HepG2 (cell line): ENCODE results near the gene KRTAP10-2. TPM values are rescaled to one million over a fixed set of nuclear protein-coding genes. Genes with fewer than 3 reads are reported as not detected.

Experiments used
- ATF1 ChIP-seq: IDR thresholded peaks from 2 replicates; pipeline ENCODE4 v1.6.1; 2016; ENCODE audit warnings: mild to moderate bottlenecking, control low read depth
- CENPT ChIP-seq: sonication (generic); formaldehyde crosslinking; IDR thresholded peaks from 2 replicates; pipeline ENCODE4 v1.8.0; 2022; ENCODE audit warnings: low read depth, mild to moderate bottlenecking, moderate library complexity, missing genetic modification reagents
- CREBL2 ChIP-seq: sonication (generic); formaldehyde crosslinking; IDR thresholded peaks from 2 replicates; pipeline ENCODE4 v1.8.1; 2023; ENCODE audit warnings: missing genetic modification reagents, mild to moderate bottlenecking, borderline replicate concordance
- GATAD2A ChIP-seq: IDR thresholded peaks from 2 replicates; pipeline ENCODE4 v1.6.1; 2016
- HBP1 ChIP-seq: IDR thresholded peaks from 2 replicates; pipeline ENCODE4 v1.6.1; 2016; ENCODE audit warnings: low read depth, control low read depth
- HNRNPUL1 ChIP-seq: fragments of 200-400 bp; formaldehyde crosslinking; IDR thresholded peaks from 2 replicates; pipeline ENCODE4 v1.6.1; 2017; ENCODE audit warnings: low read depth, mild to moderate bottlenecking, low read length, moderate library complexity
- MIER2 ChIP-seq: IDR thresholded peaks from 2 replicates; pipeline ENCODE4 v1.6.1; 2016; ENCODE audit warnings: missing biosample characterization, missing genetic modification reagents
- PBX3 ChIP-seq: sonication (generic); formaldehyde crosslinking; IDR thresholded peaks from 2 replicates; pipeline ENCODE4 v1.8.1; 2023; ENCODE audit warnings: missing genetic modification reagents, inconsistent platforms, borderline replicate concordance
- ZFP62 ChIP-seq: sonication (generic); formaldehyde crosslinking; IDR thresholded peaks from 2 replicates; pipeline ENCODE4 v1.4.0; 2020; ENCODE audit warnings: missing genetic modification reagents
- ZIK1 ChIP-seq: sonication (generic); formaldehyde crosslinking; IDR thresholded peaks from 2 replicates; pipeline ENCODE4 v1.5.0; 2020; ENCODE audit warnings: mild to moderate bottlenecking, low read depth, missing genetic modification reagents, borderline replicate concordance
- ZKSCAN5 ChIP-seq: sonication (generic); formaldehyde crosslinking; IDR thresholded peaks from 2 replicates; pipeline ENCODE4 v1.5.1; 2020; ENCODE audit warnings: mild to moderate bottlenecking, missing genetic modification reagents
- ZNF18 ChIP-seq: sonication (generic); formaldehyde crosslinking; IDR thresholded peaks from 2 replicates; pipeline ENCODE4 v1.8.0; 2022; ENCODE audit warnings: mild to moderate bottlenecking, missing genetic modification reagents; ENCODE audit not compliant: insufficient replicate concordance
- ZNF264 ChIP-seq: sonication (generic); formaldehyde crosslinking; IDR thresholded peaks from 2 replicates; pipeline ENCODE4 v1.4.0; 2020; ENCODE audit warnings: missing genetic modification reagents
- ZNF333 ChIP-seq: sonication (generic); formaldehyde crosslinking; IDR thresholded peaks from 2 replicates; pipeline ENCODE4 v1.4.0; 2020; ENCODE audit warnings: mild to moderate bottlenecking, missing genetic modification reagents, borderline replicate concordance
- ZNF350 ChIP-seq: sonication (generic); formaldehyde crosslinking; IDR thresholded peaks from 2 replicates; pipeline ENCODE4 v1.4.0; 2020; ENCODE audit warnings: mild to moderate bottlenecking, low read depth, missing genetic modification reagents, borderline replicate concordance
- ZNF546 ChIP-seq: sonication (generic); formaldehyde crosslinking; conservative IDR thresholded peaks from 2 replicates; pipeline ENCODE4 v1.8.1; 2023; ENCODE audit warnings: mild to moderate bottlenecking, missing genetic modification reagents
- ZNF569 ChIP-seq: sonication (generic); formaldehyde crosslinking; IDR thresholded peaks from 2 replicates; pipeline ENCODE4 v1.5.0; 2020; ENCODE audit warnings: mild to moderate bottlenecking, missing genetic modification reagents, moderate library complexity, borderline replicate concordance
- ZSCAN22 ChIP-seq: sonication (generic); formaldehyde crosslinking; IDR thresholded peaks from 2 replicates; pipeline ENCODE4 v1.4.0; 2020; ENCODE audit warnings: mild to moderate bottlenecking, missing genetic modification reagents
- ZSCAN5A ChIP-seq: sonication (generic); formaldehyde crosslinking; IDR thresholded peaks from 2 replicates; pipeline ENCODE4 v1.8.0; 2022; ENCODE audit warnings: mild to moderate bottlenecking, missing genetic modification reagents, borderline replicate concordance
- ZXDC ChIP-seq: sonication (generic); formaldehyde crosslinking; IDR thresholded peaks from 2 replicates; pipeline ENCODE4 v1.5.0; 2020; ENCODE audit warnings: mild to moderate bottlenecking, missing genetic modification reagents
- polyA plus RNA-seq, 8 experiments: library from polyadenylated mRNA; depleted of rRNA in 3 of 8; stranded (reverse) in 7 of 8; unstranded in 1 of 8; fragments of >200 nt; fragmentation: Illumina TruSeq in 4 of 8; extraction: Trizol in 4 of 8; gene quantifications; 2 replicates each; pipeline versions ENCODE4 v1.2.1 to v1.2.3, GENCODE V29; 2011 to 2016; ENCODE audit warnings: low read depth in 4 of 8, missing spikeins in 1 of 8, mixed read lengths in 1 of 8; ENCODE audit not compliant: insufficient read depth in 1 of 8
- total RNA-seq, 5 experiments: library from RNA; depleted of rRNA; stranded (reverse); fragments of >200 nt; fragmentation: Illumina TruSeq; extraction: Trizol; gene quantifications; 2 replicates each; pipeline ENCODE4 v1.2.3, GENCODE V29; 2016; ENCODE audit warnings: low read depth in 1 of 5

KRTAP10-2 gene
- total and polyA plus RNA-seq, 2 of the 13 experiments (the other 11 are each of a cell fraction or from before 2014, with no cell fraction given), result not detected

GRCh38 chr21:44506279-44507255, 44.7 kb downstream of the KRTAP10-2 start (continued):
- TF ChIP-seq ZXDC (CRISPR knock-in tag) (no peak), ZSCAN22 (CRISPR knock-in tag) (no peak), ZNF569 (no peak), ZFP62 (CRISPR knock-in tag) (no peak), CREBL2 (CRISPR knock-in tag) (no peak), ZIK1 (CRISPR knock-in tag) (no peak), ZSCAN5A (CRISPR knock-in tag) (no peak), CENPT (CRISPR knock-in tag) (no peak), HNRNPUL1 (no peak), GATAD2A (CRISPR knock-in tag) (no peak), ZKSCAN5 (CRISPR knock-in tag) (no peak), ATF1 (CRISPR knock-in tag) (no peak), MIER2 (CRISPR knock-in tag) (no peak), ZNF264 (CRISPR knock-in tag) (peak; percentile 55; the same call in 1 of the 2 replicates), ZNF546 (CRISPR knock-in tag) (no peak), PBX3 (CRISPR knock-in tag) (0 out of 2 replicates have a peak, but pooled peaks have one; percentile 18), ZNF333 (CRISPR knock-in tag) (no peak), HBP1 (CRISPR knock-in tag) (0 out of 2 replicates have a peak, but pooled peaks have one; percentile 54), ZNF18 (no peak), ZNF350 (CRISPR knock-in tag) (peak; percentile 30; the same call in 1 of the 2 replicates)
